ENCODE data around the gene HEXD.

DNA sequence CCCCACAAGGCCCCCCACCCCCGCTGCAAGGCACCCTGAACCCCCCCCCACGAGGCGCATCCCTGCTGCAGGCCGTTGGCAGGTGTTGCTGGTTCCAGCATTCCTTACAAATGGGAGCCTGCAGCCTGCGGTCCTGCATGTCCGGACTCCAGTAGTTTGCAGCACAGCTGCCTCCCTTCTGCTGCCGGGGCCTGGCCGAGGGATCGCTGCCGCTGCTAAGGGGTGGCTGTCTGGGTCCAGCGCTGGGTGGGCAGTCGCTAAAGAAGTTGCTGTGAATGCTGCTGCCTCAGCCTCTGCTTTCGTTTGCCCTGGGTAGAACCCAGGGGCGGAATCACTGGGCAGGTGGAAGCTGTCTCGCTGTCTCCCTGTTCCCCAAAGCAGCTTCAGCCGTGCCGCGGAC lies 34.7 kb upstream of the HEXD start:
- TF ChIP-seq EZH2phosphoT487 (IDR thresholded peaks at IDR 0.05; ENCODE audit: insufficient read depth, low read depth) (no peak), EZH2 (IDR thresholded peaks at IDR 0.05; ENCODE audit: insufficient read depth, poor library complexity, severe bottlenecking) (no peak)
